ENCODE measurements around the gene DESI1. TPM values are rescaled to one million over a fixed set of nuclear protein-coding genes. Genes with fewer than 3 reads are reported as not detected.

Gene DESI1
- total RNA-seq, 1 donor from 2014 or later = 37.4 TPM

DNA sequence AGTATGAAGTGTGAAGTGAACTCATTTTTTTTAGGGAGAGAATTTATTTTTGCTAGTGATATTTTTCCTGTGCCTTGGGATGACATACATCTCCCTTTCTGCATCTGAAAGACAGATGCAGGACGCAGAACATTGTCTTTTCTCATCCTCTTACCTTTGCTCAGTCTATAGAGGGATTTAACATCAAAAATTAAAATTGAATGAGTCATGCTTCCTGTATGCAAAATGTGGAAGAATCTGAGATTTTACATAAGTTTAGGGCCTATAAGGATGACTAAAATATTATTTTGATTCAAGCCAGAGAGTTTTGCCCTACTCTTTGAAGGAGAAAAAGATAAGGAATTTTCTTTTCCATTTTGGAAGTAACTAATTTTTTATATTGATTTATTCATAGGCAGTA lies 27.6 kb upstream of the DESI1 start:
- Mint-ChIP-seq H3K27ac (no peak overlapping the region), H3K4me3 (ENCODE audit: low read depth) (no peak overlapping the region), H3K27me3 (no peaks in the 10 kb centered on the region), H3K36me3 (ENCODE audit: insufficient read depth) (peaks cover 19% of the 10 kb centered on the region), H3K9me3 (ENCODE audit: low read depth) (no peaks in the 10 kb centered on the region), H3K4me1 (ENCODE audit: low read depth) (no peaks in the 10 kb centered on the region)
- DNase-seq (ENCODE audit: low spot score, unreplicated experiment) = no peak
- TF ChIP-seq, protein P1, sequence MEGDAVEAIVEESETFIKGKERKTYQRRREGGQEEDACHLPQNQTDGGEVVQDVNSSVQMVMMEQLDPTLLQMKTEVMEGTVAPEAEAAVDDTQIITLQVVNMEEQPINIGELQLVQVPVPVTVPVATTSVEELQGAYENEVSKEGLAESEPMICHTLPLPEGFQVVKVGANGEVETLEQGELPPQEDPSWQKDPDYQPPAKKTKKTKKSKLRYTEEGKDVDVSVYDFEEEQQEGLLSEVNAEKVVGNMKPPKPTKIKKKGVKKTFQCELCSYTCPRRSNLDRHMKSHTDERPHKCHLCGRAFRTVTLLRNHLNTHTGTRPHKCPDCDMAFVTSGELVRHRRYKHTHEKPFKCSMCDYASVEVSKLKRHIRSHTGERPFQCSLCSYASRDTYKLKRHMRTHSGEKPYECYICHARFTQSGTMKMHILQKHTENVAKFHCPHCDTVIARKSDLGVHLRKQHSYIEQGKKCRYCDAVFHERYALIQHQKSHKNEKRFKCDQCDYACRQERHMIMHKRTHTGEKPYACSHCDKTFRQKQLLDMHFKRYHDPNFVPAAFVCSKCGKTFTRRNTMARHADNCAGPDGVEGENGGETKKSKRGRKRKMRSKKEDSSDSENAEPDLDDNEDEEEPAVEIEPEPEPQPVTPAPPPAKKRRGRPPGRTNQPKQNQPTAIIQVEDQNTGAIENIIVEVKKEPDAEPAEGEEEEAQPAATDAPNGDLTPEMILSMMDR (IDR thresholded peaks at IDR 0.05; ENCODE audit: unreplicated experiment) = no peak

DNA sequence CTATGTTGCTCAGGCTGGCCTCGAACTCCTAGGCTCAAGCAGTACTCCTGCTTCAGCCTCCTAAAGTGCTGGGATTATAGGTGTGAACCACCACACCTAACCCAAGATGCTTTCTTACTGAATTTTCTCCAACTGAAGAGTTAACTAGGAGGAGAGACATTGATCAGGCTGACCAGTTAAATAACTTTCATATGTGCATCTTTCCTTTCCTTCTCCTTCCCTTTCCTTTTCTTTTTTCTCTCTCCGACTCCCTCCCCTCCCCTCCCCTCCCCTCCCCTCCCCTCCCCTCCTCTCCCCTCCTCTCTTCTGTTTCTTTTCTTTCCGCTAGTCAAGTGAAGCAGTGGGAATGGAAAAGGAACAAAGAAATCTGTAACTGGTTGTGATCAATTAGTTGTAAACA lies 26.9 kb upstream of the DESI1 start:
- H3K9me3 Mint-ChIP-seq (ENCODE audit: low read depth) = no peaks in the 10 kb centered on the region
- DNase-seq (ENCODE audit: low spot score, unreplicated experiment) = no peak
- TF ChIP-seq, protein P1 (IDR thresholded peaks at IDR 0.05; ENCODE audit: unreplicated experiment) = no peak
- H3K27ac Mint-ChIP-seq = peak overlapping the region; percentile 41
- H3K36me3 Mint-ChIP-seq (ENCODE audit: insufficient read depth) = peaks cover 19% of the 10 kb centered on the region
- no peaks in the 10 kb centered on the region for H3K27me3 Mint-ChIP-seq
- H3K4me1 Mint-ChIP-seq (ENCODE audit: low read depth) = no peaks in the 10 kb centered on the region
- no peak overlapping the region for H3K4me3 Mint-ChIP-seq (ENCODE audit: low read depth)

DNA sequence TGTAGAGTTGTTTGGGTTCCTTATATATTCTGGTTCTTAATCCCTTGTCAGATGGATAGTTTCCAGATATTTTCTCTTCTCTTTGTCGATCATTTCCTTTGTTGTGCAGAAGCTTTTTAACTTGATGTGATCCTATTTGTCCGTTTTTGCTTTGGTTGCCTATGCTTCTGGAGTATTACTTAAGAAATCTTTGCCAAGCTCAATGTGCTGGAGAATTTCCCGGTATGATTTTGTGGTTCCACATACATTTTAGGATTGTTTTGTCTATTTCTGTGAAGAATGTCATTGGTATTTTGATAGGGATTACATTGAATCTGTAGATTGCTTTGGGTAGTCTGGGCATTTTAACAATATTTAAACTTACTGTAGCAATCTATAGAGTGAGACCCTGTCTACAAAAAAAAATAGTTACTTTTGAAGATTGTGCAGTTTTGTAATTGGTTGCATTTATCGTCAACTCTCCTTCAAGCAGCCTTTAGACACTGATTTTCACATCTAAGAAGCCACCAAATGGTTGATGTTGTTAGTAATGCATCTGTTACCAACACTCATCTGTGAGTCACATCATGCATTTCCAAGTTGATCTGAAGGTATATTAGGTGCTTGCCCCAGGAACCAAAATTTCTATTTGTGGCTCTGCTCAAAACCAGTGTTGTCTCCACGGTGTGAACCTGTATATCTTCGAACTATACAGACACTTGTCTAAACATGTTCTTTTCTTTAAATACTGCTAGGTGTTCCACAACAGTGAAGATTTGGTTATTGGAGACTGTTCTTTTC lies 21.7 kb upstream of the DESI1 start:
- no peaks in the 10 kb centered on the region for H3K27me3 Mint-ChIP-seq
- peak overlapping the region; percentile 77 for H3K27ac Mint-ChIP-seq
- H3K4me1 Mint-ChIP-seq (ENCODE audit: low read depth) = no peaks in the 10 kb centered on the region
- DNase-seq (ENCODE audit: low spot score, unreplicated experiment) = no peak
- TF ChIP-seq, protein P1 (IDR thresholded peaks at IDR 0.05; ENCODE audit: unreplicated experiment) = no peak
- peaks cover 25% of the 10 kb centered on the region for H3K36me3 Mint-ChIP-seq (ENCODE audit: insufficient read depth)
- H3K9me3 Mint-ChIP-seq (ENCODE audit: low read depth) = no peaks in the 10 kb centered on the region
- no peak overlapping the region for H3K4me3 Mint-ChIP-seq (ENCODE audit: low read depth)

DNA sequence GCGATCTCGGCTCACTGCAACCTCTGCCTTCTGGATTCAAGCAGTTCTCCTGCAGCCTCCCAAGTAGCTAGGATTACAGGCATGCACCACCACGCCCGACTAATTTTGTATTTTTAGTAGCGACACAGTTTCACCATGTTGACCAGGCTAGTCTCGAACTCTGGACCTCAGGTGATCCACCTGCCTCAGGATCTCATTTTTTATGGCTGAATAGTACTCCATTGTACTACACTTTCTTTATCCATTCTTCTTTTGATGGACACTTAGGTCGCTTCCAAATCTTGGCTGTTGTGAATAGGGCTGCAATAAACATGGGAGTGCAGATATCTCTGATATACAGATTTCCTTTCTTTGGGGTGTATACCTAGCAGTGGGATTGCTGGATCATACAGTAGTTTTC lies 21.0 kb upstream of the DESI1 start:
- TF ChIP-seq, protein P1 (IDR thresholded peaks at IDR 0.05; ENCODE audit: unreplicated experiment) = no peak
- Mint-ChIP-seq H3K4me1 (ENCODE audit: low read depth) (no peaks in the 10 kb centered on the region), H3K9me3 (ENCODE audit: low read depth) (no peaks in the 10 kb centered on the region), H3K4me3 (ENCODE audit: low read depth) (no peak overlapping the region), H3K27me3 (no peaks in the 10 kb centered on the region), H3K36me3 (ENCODE audit: insufficient read depth) (peaks cover 26% of the 10 kb centered on the region), H3K27ac (no peak overlapping the region)
- DNase-seq (ENCODE audit: low spot score, unreplicated experiment) = no peak

DNA sequence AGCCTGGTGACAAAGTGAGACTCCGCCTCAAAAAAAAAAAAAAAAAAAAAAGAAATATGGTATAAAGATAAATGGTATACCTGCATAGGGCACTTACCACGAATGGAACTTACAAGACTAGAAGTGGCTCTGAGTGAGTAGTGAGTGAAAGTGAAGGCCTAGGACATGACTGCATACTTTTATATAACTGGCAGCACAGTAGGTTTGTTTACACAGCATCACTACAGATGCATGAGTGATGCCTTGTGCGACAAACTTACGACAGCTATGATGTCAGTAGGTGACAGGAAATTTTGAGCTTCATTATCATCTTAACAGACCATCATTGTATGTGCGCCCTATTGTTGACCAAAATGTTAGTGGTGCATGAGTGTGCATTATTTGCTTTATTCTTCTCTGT lies 17.9 kb upstream of the DESI1 start:
- Mint-ChIP-seq H3K27ac (no peak overlapping the region), H3K27me3 (no peaks in the 10 kb centered on the region), H3K36me3 (ENCODE audit: insufficient read depth) (peaks cover 34% of the 10 kb centered on the region), H3K4me1 (ENCODE audit: low read depth) (no peaks in the 10 kb centered on the region), H3K4me3 (ENCODE audit: low read depth) (no peak overlapping the region), H3K9me3 (ENCODE audit: low read depth) (no peaks in the 10 kb centered on the region)
- no peak for DNase-seq (ENCODE audit: low spot score, unreplicated experiment)
- TF ChIP-seq, protein P1 (IDR thresholded peaks at IDR 0.05; ENCODE audit: unreplicated experiment) = no peak

Data from progenitor cell of endocrine pancreas (in vitro differentiated cells).